ENCODE results near the gene SFI1.

- TF ChIP-seq, protein P1, sequence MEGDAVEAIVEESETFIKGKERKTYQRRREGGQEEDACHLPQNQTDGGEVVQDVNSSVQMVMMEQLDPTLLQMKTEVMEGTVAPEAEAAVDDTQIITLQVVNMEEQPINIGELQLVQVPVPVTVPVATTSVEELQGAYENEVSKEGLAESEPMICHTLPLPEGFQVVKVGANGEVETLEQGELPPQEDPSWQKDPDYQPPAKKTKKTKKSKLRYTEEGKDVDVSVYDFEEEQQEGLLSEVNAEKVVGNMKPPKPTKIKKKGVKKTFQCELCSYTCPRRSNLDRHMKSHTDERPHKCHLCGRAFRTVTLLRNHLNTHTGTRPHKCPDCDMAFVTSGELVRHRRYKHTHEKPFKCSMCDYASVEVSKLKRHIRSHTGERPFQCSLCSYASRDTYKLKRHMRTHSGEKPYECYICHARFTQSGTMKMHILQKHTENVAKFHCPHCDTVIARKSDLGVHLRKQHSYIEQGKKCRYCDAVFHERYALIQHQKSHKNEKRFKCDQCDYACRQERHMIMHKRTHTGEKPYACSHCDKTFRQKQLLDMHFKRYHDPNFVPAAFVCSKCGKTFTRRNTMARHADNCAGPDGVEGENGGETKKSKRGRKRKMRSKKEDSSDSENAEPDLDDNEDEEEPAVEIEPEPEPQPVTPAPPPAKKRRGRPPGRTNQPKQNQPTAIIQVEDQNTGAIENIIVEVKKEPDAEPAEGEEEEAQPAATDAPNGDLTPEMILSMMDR (IDR thresholded peaks at IDR 0.05) = no peak
- TF ChIP-seq POLR2A (IDR thresholded peaks at IDR 0.05) = no peak
Measured at GRCh38 chr22:31662668-31663037, 166.3 kb downstream of the SFI1 start.

Measured in heart left ventricle (tissue), 13 donors.